Measurements from ENCODE around the gene ARHGAP1.
A peak's percentile ranks its signal among the peaks of the same experiment; 100 is the strongest.

ARHGAP1 gene

GRCh38 chr11:46694072-46694471 is 6.3 kb downstream of the ARHGAP1 start:
- DNase-seq (ENCODE audit: low spot score), result no peak
- no peak for FAIRE-seq

GRCh38 chr11:46693597-46694012 is 6.8 kb downstream of the ARHGAP1 start:
- DNase-seq (ENCODE audit: low spot score) (no peak), FAIRE-seq (no peak)

- FAIRE-seq (no peak), DNase-seq (ENCODE audit: low spot score) (no peak)
These were observed 8.0 kb downstream of the ARHGAP1 start for GRCh38 chr11:46692450-46692849.

GRCh38 chr11:46690702-46691101 is 9.7 kb downstream of the ARHGAP1 start:
- FAIRE-seq, result no peak
- no peak for DNase-seq (ENCODE audit: low spot score)

- no peak for FAIRE-seq
- DNase-seq (ENCODE audit: low spot score), result no peak
These were observed 13.3 kb downstream of the ARHGAP1 start for GRCh38 chr11:46686886-46687795.

- DNase-seq (ENCODE audit: low spot score) (no peak), FAIRE-seq (no peak)
These were observed 16.1 kb downstream of the ARHGAP1 start for GRCh38 chr11:46684367-46684766.

- peak; percentile 67 for DNase-seq (ENCODE audit: low spot score)
- peak; percentile 55 for FAIRE-seq
These were observed 17.4 kb downstream of the ARHGAP1 start for GRCh38 chr11:46682773-46683752.

- DNase-seq (ENCODE audit: low spot score) (no peak), FAIRE-seq (no peak)
These were observed 18.6 kb downstream of the ARHGAP1 start for GRCh38 chr11:46681814-46682213.

GRCh38 chr11:46680815-46681214 is 19.6 kb downstream of the ARHGAP1 start:
- no peak for DNase-seq (ENCODE audit: low spot score)
- no peak for FAIRE-seq

- DNase-seq (ENCODE audit: low spot score), result no peak
- FAIRE-seq, result no peak
These were observed 20.2 kb downstream of the ARHGAP1 start for GRCh38 chr11:46680164-46680760.

- DNase-seq (ENCODE audit: low spot score) (no peak), FAIRE-seq (no peak)
These were observed 20.9 kb downstream of the ARHGAP1 start for GRCh38 chr11:46679241-46680163.

GRCh38 chr11:46678741-46679130 is 21.7 kb downstream of the ARHGAP1 start:
- DNase-seq (ENCODE audit: low spot score) (no peak), FAIRE-seq (no peak)

- FAIRE-seq (no peak), DNase-seq (ENCODE audit: low spot score) (no peak)
These were observed 22.3 kb downstream of the ARHGAP1 start for GRCh38 chr11:46677991-46678740.

- no peak for FAIRE-seq
- no peak for DNase-seq (ENCODE audit: low spot score)
These were observed 23.2 kb downstream of the ARHGAP1 start for GRCh38 chr11:46677169-46677568.

- FAIRE-seq (no peak), DNase-seq (ENCODE audit: low spot score) (no peak)
These were observed 23.8 kb downstream of the ARHGAP1 start for GRCh38 chr11:46676436-46677158.

GRCh38 chr11:46675949-46676348 is 24.5 kb downstream of the ARHGAP1 start:
- no peak for DNase-seq (ENCODE audit: low spot score)
- FAIRE-seq, result no peak

GRCh38 chr11:46675288-46675851 is 25.0 kb downstream of the ARHGAP1 start:
- no peak for DNase-seq (ENCODE audit: low spot score)

GRCh38 chr11:46674463-46675287 is 25.7 kb downstream of the ARHGAP1 start:
- no peak for FAIRE-seq

More at GRCh38 chr11:46675288-46675851, 25.0 kb downstream of the ARHGAP1 start:
- FAIRE-seq, result no peak

More at GRCh38 chr11:46674463-46675287, 25.7 kb downstream of the ARHGAP1 start:
- DNase-seq (ENCODE audit: low spot score), result no peak
